HG02852 (cell line): ENCODE data around the gene KHNYN.
A peak's percentile ranks its signal among the peaks of the same experiment; 100 is the strongest.

Experiments
- ATAC-seq: cut with Tn5 transposase; IDR thresholded peaks from one replicate; pipeline ENCODE4 v1.9.1; 2021; ENCODE audit warnings: mild to moderate bottlenecking, moderate library complexity; ENCODE audit not compliant: unreplicated experiment

KHNYN gene

DNA sequence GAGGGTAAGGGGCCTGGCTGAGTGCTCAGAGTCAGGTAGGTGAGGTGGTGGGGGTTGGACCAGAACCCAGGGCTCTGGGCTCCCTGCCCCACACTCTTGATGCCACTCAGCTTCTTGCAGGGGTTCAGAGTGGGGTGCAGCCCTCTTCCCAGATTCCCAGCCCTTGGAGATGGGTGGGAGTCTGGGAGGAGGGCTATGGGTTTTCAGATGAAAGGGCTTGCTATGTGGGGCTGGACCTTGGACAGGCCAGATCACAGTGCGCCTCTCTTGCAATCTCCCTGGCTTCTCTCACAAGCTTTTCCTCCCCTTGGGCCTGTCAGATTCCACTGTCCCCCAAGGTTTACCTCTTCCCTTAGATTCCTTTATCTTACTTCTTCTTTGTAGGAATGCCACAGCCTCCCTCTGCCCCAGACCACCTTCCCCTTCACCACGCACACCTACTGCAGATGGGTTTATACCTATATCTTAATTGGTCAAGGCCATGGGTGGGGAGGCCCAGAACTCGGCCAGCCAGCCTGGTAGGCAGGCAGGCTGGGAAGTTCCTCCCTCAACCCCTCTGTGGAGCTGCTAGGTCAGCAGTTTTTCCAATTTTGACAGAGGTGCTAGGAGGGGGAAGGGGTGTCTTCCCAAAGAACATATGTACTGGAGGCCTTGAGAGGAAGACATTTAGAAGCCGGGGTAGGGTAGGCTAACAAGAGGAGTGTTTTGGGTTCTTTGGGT, 29.6 kb upstream of the KHNYN start:
- ATAC-seq, result no peak

DNA sequence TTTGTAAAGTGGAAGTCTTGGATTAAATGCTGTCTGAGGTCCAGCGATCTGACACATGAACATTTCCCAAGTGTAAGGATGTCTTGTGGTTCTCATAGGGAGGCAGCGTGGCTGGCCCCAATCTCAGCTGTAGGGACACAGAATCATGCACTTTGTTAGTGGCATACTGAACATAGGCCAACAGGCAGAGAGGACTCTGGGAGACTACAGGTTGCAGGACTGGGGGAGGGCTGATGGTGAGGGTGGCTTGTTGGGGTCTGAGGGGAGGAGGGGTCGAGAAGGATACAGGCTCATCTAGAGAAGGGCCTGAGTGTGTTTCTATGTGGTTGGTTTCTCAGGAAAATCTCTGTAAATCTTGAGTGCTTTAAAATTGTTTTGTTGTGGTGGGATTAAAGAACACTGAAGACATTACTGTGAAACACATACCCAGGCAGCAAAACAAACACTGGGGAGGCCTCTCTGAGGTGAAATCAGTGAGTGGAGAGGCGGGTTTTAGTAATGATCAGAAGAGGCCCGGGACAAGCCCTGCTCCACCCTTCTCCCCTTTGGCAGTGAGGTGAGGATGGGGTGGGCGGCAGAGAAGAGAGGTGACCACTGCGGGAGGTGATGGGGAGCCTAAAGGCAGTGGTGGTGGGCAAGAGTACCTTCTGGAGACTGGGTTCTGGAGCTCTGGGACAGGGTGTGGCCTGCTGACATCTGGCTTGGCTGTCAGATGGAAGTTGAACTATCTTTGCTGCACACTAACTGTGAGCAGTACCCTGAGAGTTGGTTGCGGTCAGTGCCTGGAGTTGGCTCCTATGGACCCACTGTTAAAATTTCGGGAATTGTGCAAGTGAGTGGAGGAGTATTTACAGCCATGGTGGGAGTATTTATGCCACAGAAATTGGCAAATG, 27.7 kb upstream of the KHNYN start:
- no peak for ATAC-seq

DNA sequence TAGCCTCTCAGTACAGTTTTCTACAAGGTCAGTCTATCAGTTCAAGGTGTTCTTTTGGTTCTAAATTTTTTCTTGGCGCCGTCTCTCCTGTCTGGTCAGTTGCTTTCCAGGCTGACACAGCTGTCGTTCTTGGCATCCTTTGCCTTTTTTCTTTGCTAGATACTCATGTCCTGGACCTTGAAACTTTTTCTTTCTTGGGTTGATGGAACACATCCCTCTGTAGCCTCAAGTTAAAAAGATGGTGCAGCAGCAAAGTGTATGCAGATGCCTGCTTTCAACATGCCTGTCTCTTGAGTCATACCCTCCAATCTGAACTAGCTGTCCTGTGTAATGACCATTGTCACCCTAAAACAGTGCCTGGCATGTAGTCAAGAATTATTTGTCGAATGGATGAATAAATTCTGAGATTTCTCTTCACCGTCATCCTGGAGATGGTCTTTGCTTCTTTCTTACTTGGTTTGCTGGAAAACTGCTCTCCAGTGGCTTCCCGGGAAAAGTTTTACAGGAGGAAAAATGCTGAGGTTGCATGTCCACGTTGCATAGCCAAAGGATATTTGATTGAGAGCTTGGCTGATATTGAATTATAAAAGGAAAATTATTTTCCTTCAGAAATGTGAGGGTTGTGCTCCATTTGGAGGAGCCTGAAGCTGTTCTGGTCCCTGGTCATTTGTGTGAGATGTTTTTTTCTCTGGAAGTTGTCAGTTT, 26.3 kb upstream of the KHNYN start:
- ATAC-seq, result no peak

DNA sequence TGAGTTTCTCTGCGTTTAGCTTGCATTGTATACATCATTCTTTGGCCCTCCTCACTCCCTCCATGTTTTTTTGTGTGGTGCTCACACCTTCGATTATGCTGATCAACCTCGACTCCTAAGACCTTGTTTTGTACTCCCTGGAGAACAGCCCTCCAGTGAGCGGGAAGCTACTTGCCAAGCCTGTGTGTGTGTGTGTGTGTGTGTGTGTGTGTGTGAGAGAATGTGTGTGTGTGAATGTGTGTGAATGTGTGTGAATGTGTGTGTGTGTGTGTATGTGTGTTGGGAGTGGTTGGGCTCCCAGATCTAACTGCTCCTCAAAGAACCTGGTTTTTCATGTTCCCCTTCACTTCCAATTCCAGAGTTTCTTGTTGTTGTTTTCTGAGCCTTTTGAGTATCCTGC, 24.9 kb upstream of the KHNYN start:
- no peak for ATAC-seq

DNA sequence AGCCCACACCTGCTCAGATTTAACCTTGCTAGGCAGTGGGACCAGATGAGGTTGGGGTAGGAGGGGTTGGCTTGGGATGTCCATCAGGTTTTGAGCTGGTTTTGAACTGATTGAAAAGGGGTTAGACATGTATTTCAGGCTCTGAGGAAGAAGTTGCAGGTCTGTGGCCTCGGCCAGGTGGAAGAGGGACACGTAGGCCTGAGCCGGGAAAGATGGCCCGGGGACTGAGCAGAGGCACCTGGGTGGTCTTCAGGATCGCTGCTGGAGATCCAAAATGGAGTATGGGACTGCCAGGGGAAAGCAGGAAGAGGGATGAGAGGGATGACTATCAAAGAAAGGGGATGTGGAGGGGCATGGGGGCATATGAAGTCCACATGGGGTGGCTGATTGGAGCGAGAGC, 23.3 kb upstream of the KHNYN start:
- no peak for ATAC-seq

DNA sequence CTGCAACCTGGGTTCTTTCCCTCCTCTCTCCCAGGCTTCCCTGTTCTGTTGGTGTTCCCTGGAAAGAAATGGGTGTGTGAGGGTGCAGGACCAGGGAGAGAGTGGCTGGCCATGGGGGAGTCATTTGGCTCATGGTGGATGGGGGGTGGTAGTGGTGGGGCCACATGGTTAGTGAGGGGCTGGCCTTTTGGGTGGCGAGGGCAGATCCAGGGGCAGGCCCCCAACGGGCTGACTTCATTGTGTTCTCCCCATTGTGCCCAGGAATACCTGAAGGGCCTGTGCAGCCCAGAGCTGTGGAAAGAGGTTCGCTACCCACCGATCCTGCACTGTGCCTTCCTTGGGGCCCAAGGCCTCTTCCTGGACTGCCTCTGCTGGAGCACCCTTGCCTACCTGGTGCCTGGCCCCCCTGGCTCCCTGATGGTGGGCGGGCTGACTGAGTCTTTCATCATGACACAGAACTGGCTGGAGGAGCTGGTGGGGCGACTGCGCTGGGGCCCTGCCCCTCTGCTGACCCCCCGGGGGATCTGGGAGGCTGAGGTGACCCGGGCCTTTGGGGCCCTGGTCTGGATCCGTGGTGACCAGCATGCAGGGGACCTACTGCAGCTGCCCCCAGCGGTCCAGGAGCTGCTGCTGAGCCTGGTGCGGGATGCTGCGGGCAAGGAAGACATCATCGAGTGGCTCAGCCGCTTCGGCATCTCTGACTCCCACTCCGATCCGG, 22.0 kb upstream of the KHNYN start:
- ATAC-seq, result no peak

DNA sequence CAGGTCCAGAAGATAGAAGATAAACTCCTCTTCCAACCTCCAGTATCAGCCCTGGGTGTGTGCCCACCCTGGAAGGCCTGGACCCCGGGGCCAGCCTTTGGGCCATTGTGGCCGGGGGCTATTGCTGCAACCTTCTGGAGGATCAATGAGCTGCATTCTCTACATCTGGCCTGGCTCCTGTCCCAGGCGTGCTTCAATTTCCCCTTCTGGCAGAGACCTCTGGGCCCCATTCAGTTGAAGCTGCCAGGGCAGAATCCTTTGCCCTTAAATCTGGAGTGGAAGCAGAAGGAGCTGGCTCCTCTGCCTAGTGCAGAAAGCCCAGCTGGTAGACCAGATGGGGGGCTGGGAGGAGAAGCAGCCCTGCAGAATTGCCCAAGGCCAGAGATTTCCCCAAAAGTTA, 21.0 kb upstream of the KHNYN start:
- ATAC-seq, result no peak

DNA sequence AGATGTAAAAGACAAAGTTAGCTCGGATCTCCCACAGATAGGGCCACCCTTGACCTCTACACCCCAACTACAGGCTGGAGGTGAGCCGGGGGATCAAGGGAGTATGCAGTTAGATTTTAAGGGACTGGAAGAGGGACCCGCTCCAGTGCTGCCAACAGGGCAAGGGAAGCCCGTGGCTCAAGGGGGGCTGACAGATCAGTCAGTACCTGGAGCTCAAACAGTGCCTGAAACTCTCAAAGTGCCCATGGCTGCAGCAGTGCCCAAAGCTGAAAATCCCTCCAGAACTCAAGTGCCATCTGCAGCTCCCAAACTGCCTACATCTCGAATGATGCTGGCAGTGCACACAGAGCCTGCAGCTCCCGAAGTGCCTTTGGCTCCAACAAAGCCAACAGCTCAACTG, 20.6 kb upstream of the KHNYN start:
- ATAC-seq, result no peak

DNA sequence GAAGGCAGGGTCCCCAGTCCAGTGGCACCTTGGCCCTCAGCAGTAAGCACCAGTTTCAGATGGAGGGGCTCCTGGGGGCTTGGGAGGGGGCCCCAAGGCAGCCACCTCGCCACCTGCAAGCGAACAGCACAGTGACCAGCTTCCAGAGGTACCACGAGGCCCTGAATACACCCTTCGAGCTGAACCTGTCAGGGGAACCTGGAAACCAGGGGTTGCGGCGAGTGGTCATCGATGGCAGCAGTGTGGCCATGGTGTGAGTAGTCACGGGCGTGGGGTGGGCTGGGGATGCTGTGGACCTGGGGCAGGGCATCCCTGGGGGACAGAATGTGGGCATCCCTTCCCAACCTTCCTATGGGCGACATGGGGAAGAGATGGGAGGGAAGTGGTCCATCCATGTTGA, 19.8 kb upstream of the KHNYN start:
- no peak for ATAC-seq

DNA sequence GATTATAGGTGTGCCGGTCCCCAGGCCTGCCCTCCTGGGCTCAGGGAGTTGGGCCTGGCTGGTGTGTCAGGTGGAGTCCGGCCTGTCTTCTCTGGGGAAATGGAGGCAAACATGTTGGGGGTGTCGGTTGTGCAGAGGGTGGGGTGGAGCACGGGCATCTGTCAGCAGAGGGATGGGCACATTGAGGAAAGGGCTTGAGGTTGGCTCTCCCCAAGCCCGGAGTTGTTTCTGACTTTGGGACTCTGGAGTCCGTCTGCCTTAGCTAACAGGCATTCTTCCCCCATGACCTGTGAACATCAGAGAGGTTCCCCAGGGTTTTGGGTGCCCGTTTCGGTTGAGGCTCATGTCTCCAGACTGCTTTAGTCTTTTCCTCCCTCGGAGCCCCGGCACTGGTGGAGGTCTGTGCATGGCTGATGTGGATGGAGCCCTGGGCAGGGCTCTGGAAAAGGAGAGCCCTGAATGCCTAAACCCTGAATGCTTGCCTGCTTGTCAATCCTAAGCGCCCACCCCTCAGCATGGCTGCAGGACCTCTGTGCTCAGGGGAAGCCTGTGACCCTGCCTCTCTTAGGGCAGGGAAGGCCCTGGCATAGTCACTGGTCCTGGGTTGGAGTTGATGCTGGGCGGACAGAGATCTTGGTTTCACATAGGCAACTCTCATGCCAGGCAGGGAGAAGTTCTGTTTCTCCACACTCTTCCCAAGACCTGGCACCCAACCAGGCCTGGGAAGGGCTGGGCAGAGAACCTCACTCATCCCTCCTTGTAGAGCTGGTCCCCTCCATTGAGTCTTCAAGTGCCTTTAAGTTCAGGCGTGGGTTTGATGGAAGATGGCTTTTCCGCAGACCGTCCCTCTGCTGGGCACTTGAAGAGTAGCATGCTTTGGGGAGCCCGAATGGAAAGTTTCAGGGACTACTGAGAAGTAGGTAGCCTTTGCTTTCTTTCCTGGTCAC, 18.0 kb upstream of the KHNYN start:
- peak; percentile 54 for ATAC-seq

DNA sequence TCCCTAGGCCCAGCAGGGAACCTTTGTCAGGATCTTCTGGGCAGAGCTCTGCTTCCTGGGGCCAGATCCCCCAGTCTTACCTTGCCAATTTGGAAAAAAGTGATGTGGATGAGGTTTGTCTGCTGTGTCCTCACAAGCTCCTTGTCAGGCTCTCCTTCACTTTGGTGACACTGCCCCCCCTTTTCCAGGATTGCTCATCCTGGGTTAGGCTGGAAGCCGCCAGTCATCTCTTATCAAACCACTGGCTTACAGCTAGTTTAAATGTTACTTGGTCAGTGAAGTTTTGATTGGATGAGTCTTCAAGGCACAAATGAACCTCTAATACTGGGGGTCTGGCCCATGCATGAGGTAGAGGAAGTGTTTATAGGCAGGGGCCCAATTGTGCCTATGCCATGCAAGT, 15.7 kb upstream of the KHNYN start:
- ATAC-seq, result no peak

DNA sequence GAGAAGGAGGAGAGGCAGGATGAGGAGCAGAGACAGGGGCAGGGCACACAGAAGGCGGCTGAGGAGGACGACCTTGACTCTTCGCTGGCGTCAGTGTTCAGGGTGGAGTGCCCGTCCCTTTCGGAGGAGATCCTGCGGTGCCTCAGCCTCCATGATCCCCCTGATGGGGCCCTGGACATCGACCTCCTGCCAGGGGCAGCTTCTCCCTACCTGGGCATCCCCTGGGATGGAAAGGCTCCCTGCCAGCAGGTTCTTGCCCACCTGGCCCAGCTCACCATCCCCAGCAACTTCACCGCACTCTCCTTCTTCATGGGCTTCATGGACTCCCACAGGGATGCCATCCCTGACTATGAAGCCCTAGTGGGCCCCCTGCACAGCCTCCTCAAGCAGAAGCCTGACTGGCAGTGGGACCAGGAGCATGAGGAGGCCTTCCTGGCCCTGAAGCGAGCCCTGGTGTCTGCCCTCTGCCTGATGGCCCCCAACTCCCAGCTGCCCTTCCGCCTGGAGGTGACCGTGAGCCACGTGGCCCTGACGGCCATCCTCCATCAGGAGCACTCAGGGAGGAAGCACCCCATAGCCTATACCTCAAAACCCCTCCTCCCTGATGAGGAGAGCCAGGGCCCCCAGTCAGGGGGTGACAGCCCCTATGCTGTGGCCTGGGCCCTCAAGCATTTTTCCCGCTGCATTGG, 14.9 kb upstream of the KHNYN start:
- ATAC-seq, result no peak

DNA sequence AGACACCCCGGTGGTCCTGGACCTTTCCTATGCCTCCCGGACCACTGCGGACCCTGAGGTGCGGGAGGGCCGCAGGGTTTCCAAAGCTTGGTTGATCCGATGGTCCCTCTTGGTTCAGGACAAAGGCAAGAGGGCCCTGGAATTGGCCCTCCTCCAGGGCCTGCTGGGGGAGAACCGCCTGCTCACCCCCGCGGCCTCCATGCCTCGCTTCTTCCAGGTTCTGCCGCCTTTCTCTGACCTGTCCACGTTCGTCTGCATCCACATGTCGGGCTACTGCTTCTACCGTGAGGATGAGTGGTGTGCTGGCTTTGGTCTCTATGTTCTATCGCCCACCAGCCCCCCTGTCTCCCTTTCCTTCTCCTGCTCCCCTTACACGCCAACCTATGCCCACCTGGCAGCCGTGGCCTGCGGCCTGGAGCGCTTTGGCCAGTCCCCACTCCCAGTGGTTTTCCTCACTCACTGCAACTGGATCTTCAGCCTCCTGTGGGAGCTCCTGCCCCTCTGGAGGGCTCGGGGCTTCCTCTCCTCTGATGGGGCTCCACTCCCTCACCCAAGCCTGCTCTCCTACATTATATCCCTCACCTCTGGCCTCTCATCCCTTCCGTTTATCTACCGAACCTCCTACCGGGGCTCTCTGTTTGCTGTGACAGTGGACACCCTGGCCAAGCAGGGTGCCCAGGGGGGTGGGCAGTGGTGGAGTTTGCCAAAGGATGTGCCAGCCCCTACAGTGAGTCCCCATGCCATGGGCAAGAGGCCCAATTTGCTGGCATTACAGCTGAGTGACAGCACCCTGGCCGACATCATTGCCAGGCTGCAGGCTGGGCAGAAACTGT, 14.1 kb upstream of the KHNYN start:
- ATAC-seq, result no peak

DNA sequence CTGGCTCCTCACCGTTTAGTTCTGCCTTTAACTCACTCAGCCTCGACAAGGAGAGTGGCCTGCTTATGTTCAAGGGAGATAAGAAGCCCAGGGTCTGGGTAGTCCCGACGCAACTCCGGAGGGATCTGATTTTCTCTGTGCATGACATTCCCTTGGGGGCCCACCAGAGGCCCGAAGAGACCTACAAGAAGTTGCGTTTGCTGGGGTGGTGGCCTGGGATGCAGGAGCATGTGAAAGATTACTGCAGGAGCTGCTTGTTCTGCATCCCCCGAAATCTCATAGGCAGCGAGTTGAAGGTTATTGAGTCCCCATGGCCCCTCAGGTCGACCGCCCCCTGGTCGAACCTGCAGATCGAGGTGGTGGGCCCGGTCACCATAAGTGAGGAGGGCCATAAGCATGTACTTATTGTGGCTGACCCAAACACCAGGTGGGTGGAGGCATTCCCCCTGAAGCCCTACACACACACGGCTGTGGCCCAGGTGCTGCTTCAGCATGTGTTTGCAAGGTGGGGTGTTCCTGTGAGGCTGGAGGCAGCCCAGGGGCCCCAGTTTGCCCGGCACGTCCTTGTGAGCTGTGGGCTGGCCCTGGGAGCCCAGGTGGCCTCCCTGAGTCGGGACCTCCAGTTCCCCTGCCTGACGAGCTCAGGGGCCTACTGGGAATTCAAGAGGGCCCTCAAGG, 13.4 kb upstream of the KHNYN start:
- no peak for ATAC-seq

DNA sequence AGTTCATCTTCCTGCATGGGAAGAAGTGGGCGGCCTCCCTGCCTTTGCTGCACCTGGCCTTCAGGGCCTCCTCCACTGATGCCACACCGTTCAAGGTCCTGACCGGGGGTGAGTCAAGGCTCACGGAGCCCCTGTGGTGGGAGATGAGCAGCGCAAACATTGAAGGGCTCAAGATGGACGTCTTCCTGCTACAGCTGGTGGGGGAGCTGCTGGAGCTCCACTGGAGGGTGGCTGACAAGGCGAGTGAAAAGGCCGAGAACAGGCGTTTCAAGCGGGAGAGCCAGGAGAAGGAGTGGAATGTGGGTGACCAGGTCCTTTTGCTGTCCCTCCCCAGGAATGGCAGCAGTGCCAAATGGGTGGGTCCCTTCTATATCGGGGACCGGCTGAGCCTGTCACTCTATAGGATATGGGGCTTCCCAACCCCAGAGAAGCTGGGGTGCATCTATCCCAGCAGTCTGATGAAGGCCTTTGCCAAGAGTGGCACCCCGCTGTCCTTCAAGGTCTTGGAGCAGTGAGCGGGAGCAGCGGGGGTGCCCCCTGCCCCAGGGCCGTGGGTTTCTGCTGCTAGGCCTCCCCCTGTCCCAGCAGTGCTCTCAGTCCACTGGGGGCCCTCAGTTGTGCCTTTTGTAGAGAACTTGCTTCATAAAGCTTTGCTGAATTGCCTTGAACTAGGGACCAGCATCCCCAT, 12.7 kb upstream of the KHNYN start:
- ATAC-seq, result no peak

DNA sequence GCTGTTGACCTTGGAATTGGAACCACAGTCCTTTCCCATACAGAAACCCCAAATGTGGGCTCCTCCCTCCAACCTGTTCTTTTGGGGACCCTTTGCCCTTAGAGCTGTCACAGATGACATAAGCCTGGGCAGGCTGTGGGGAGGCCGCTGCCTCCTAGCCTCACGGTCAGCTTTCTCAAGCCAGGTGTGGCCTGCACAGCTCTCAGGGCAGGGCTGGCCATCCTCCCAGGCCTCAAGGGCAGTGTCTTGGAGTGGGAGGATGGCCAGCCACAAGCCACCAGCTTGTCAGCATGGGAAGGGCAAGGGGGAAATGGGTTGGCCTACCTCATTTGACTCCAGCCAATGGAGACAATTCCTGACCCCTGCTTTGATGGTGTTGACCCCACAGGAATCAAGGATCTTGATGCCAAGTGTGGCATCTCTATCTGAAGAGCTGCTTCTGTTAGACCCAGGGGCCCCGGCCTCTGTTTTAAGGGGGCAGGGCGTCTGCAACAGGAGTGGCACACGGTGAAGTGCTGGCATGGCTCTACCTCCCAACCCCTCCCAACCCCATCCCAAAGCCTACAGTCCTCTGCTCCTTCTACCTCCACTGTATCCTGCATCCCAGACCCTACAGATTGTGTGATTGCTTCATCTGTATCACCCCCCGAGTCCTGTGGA, 11.8 kb upstream of the KHNYN start:
- no peak for ATAC-seq

DNA sequence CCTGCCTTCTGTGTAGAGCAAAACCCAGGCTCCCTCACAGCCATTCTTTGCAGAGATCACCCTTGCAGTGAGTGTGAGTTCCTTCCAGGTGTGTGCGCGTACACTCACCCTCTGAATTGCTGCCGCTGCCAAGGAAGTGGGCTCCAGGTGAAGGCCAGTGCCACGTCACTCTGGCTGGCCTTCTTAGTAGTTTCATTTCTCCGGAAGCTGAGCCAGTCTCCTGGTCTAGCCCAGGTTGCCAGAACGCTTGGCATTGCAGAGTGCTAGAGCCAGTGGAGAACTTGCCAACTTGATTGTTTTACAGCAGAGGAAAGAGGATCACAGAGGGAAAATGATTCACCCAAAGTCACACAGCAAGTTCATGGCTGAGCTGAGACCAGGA, 11.3 kb upstream of the KHNYN start:
- no peak for ATAC-seq
